ENCODE results near the gene TENM3.

TENM3 gene

DNA sequence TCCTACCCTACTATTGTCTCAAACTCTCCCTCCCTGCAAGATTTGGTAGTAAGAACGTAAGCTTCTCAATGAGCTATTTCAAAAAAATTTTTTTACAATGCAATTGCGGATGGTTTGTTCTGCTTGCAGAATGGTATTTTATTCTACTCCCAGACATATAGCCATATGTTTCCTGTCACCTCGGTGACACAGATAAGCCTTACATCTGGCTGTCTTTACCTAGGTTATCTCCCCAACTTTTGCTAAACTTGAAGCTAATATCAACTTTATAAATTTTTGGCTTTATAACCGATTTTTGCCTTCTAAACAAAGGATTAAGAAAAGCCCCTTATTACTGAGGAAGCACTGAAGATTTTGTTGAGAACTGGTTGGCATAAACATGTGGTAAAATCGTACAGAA lies 331.5 kb downstream of the TENM3 start (continued):
- TF ChIP-seq, protein P1, sequence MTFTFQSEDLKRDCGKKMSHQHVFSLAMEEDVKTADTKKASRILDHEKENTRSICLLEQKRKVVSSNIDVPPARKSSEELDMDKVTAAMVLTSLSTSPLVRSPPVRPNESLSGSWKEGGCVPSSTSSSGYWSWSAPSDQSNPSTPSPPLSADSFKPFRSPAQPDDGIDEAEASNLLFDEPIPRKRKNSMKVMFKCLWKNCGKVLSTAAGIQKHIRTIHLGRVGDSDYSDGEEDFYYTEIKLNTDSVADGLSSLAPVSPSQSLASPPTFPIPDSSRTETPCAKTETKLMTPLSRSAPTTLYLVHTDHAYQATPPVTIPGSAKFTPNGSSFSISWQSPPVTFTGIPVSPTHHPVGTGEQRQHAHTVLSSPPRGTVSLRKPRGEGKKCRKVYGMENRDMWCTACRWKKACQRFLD (tag by site-specific recombination; IDR thresholded peaks at IDR 0.05) = no peak
- TF ChIP-seq, protein P2, sequence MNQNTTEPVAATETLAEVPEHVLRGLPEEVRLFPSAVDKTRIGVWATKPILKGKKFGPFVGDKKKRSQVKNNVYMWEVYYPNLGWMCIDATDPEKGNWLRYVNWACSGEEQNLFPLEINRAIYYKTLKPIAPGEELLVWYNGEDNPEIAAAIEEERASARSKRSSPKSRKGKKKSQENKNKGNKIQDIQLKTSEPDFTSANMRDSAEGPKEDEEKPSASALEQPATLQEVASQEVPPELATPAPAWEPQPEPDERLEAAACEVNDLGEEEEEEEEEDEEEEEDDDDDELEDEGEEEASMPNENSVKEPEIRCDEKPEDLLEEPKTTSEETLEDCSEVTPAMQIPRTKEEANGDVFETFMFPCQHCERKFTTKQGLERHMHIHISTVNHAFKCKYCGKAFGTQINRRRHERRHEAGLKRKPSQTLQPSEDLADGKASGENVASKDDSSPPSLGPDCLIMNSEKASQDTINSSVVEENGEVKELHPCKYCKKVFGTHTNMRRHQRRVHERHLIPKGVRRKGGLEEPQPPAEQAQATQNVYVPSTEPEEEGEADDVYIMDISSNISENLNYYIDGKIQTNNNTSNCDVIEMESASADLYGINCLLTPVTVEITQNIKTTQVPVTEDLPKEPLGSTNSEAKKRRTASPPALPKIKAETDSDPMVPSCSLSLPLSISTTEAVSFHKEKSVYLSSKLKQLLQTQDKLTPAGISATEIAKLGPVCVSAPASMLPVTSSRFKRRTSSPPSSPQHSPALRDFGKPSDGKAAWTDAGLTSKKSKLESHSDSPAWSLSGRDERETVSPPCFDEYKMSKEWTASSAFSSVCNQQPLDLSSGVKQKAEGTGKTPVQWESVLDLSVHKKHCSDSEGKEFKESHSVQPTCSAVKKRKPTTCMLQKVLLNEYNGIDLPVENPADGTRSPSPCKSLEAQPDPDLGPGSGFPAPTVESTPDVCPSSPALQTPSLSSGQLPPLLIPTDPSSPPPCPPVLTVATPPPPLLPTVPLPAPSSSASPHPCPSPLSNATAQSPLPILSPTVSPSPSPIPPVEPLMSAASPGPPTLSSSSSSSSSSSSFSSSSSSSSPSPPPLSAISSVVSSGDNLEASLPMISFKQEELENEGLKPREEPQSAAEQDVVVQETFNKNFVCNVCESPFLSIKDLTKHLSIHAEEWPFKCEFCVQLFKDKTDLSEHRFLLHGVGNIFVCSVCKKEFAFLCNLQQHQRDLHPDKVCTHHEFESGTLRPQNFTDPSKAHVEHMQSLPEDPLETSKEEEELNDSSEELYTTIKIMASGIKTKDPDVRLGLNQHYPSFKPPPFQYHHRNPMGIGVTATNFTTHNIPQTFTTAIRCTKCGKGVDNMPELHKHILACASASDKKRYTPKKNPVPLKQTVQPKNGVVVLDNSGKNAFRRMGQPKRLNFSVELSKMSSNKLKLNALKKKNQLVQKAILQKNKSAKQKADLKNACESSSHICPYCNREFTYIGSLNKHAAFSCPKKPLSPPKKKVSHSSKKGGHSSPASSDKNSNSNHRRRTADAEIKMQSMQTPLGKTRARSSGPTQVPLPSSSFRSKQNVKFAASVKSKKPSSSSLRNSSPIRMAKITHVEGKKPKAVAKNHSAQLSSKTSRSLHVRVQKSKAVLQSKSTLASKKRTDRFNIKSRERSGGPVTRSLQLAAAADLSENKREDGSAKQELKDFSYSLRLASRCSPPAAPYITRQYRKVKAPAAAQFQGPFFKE (tag by site-specific recombination; IDR thresholded peaks at IDR 0.05; ENCODE audit: borderline replicate concordance) = no peak
- no peak for TF ChIP-seq GLIS2 (tag by site-specific recombination; IDR thresholded peaks at IDR 0.05)
- TF ChIP-seq, protein P3, sequence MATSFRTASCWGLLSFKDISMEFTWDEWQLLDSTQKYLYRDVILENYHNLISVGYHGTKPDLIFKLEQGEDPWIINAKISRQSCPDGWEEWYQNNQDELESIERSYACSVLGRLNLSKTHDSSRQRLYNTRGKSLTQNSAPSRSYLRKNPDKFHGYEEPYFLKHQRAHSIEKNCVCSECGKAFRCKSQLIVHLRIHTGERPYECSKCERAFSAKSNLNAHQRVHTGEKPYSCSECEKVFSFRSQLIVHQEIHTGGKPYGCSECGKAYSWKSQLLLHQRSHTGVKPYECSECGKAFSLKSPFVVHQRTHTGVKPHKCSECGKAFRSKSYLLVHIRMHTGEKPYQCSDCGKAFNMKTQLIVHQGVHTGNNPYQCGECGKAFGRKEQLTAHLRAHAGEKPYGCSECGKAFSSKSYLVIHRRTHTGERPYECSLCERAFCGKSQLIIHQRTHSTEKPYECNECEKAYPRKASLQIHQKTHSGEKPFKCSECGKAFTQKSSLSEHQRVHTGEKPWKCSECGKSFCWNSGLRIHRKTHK (tag by site-specific recombination; IDR thresholded peaks at IDR 0.05) = no peak
- TF ChIP-seq ZNF777 (tag by site-specific recombination; IDR thresholded peaks at IDR 0.05; ENCODE audit: borderline replicate concordance) = no peak
- TF ChIP-seq ZSCAN16 (tag by site-specific recombination; IDR thresholded peaks at IDR 0.05) = no peak
- TF ChIP-seq ZNF654 (tag by site-specific recombination; IDR thresholded peaks at IDR 0.05; ENCODE audit: low read depth) = no peak
- no peak for TF ChIP-seq ZNF558 (tag by site-specific recombination; IDR thresholded peaks at IDR 0.05)
- TF ChIP-seq ZNF335 (tag by site-specific recombination; conservative IDR thresholded peaks at IDR 0.05) = no peak

DNA sequence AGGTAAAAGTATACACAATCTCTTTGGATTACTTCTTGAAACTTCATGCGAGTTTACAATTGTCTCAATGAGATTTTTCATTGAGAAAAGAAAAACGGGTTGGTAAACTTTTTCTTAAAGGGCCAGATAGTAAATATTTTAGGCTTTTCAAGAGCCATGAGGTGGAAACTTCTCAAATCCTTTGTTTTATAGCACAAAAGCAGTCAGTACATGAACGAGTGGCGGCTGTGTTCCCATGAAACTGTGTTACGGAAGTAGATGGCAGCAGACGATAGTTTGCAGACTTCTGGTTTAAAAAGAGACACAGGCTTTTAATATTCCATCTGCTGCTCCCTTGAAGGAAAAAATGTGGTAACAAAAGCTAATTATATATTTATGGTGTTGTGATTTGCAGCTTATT lies 332.0 kb downstream of the TENM3 start:
- CTCF ChIA-PET = interaction anchor here (0.5 kb wide), 1 partner anchor 362 kb away, joined by 4 read pairs; no protein-coding TSS in a partner anchor
- H3K4me1 ChIP-seq (ENCODE audit: control insufficient read depth, insufficient read depth, low read length) = no peaks in the 10 kb centered on the region
- H3K4me3 ChIP-seq (ENCODE audit: low read depth, low read length) = no peak overlapping the region
- no peaks in the 10 kb centered on the region for H3K9me3 ChIP-seq (ENCODE audit: control insufficient read depth, insufficient read depth, low read depth, low read length)
- POLR2A ChIA-PET = no interaction called here
- H3K27ac ChIP-seq (ENCODE audit: extremely low read depth, low read depth, low read length) = no peak overlapping the region
- no peaks in the 10 kb centered on the region for H3K36me3 ChIP-seq (ENCODE audit: control insufficient read depth in 2 of 2, insufficient read depth in 1 of 2, low read length in 2 of 2)
- TF ChIP-seq FEZF1 (tag by site-specific recombination; IDR thresholded peaks at IDR 0.05) = no peak
- TF ChIP-seq, protein P4, sequence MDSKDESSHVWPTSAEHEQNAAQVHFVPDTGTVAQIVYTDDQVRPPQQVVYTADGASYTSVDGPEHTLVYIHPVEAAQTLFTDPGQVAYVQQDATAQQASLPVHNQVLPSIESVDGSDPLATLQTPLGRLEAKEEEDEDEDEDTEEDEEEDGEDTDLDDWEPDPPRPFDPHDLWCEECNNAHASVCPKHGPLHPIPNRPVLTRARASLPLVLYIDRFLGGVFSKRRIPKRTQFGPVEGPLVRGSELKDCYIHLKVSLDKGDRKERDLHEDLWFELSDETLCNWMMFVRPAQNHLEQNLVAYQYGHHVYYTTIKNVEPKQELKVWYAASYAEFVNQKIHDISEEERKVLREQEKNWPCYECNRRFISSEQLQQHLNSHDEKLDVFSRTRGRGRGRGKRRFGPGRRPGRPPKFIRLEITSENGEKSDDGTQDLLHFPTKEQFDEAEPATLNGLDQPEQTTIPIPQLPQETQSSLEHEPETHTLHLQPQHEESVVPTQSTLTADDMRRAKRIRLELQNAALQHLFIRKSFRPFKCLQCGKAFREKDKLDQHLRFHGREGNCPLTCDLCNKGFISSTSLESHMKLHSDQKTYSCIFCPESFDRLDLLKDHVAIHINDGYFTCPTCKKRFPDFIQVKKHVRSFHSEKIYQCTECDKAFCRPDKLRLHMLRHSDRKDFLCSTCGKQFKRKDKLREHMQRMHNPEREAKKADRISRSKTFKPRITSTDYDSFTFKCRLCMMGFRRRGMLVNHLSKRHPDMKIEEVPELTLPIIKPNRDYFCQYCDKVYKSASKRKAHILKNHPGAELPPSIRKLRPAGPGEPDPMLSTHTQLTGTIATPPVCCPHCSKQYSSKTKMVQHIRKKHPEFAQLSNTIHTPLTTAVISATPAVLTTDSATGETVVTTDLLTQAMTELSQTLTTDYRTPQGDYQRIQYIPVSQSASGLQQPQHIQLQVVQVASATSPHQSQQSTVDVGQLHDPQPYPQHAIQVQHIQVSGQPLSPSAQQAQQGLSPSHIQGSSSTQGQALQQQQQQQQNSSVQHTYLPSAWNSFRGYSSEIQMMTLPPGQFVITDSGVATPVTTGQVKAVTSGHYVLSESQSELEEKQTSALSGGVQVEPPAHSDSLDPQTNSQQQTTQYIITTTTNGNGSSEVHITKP (tag by site-specific recombination; IDR thresholded peaks at IDR 0.05) = no peak
- TF ChIP-seq, protein P5, sequence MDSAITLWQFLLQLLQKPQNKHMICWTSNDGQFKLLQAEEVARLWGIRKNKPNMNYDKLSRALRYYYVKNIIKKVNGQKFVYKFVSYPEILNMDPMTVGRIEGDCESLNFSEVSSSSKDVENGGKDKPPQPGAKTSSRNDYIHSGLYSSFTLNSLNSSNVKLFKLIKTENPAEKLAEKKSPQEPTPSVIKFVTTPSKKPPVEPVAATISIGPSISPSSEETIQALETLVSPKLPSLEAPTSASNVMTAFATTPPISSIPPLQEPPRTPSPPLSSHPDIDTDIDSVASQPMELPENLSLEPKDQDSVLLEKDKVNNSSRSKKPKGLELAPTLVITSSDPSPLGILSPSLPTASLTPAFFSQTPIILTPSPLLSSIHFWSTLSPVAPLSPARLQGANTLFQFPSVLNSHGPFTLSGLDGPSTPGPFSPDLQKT (IDR thresholded peaks at IDR 0.05; ENCODE audit: borderline replicate concordance, low read depth, low read length) = no peak
- TF ChIP-seq ZNF664 (tag by site-specific recombination; IDR thresholded peaks at IDR 0.05) = no peak
- TF ChIP-seq ZNF501 (tag by site-specific recombination; IDR thresholded peaks at IDR 0.05) = no peak
- TF ChIP-seq ZSCAN30 (tag by site-specific recombination; IDR thresholded peaks at IDR 0.05) = no peak
- TF ChIP-seq, protein P6, sequence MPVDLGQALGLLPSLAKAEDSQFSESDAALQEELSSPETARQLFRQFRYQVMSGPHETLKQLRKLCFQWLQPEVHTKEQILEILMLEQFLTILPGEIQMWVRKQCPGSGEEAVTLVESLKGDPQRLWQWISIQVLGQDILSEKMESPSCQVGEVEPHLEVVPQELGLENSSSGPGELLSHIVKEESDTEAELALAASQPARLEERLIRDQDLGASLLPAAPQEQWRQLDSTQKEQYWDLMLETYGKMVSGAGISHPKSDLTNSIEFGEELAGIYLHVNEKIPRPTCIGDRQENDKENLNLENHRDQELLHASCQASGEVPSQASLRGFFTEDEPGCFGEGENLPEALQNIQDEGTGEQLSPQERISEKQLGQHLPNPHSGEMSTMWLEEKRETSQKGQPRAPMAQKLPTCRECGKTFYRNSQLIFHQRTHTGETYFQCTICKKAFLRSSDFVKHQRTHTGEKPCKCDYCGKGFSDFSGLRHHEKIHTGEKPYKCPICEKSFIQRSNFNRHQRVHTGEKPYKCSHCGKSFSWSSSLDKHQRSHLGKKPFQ (tag by site-specific recombination; IDR thresholded peaks at IDR 0.05) = no peak
- no peak for TF ChIP-seq ZNF555 (tag by site-specific recombination; conservative IDR thresholded peaks at IDR 0.05)
- TF ChIP-seq, protein P7, sequence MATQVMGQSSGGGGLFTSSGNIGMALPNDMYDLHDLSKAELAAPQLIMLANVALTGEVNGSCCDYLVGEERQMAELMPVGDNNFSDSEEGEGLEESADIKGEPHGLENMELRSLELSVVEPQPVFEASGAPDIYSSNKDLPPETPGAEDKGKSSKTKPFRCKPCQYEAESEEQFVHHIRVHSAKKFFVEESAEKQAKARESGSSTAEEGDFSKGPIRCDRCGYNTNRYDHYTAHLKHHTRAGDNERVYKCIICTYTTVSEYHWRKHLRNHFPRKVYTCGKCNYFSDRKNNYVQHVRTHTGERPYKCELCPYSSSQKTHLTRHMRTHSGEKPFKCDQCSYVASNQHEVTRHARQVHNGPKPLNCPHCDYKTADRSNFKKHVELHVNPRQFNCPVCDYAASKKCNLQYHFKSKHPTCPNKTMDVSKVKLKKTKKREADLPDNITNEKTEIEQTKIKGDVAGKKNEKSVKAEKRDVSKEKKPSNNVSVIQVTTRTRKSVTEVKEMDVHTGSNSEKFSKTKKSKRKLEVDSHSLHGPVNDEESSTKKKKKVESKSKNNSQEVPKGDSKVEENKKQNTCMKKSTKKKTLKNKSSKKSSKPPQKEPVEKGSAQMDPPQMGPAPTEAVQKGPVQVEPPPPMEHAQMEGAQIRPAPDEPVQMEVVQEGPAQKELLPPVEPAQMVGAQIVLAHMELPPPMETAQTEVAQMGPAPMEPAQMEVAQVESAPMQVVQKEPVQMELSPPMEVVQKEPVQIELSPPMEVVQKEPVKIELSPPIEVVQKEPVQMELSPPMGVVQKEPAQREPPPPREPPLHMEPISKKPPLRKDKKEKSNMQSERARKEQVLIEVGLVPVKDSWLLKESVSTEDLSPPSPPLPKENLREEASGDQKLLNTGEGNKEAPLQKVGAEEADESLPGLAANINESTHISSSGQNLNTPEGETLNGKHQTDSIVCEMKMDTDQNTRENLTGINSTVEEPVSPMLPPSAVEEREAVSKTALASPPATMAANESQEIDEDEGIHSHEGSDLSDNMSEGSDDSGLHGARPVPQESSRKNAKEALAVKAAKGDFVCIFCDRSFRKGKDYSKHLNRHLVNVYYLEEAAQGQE (tag by site-specific recombination; IDR thresholded peaks at IDR 0.05) = no peak
